Measurements from ENCODE around the gene PROB1. TPM values are rescaled to one million over a fixed set of nuclear protein-coding genes. Genes with fewer than 3 reads are reported as not detected.

PROB1 gene
- total RNA-seq, 1 experiment from 2014 or later: 2.2 TPM

DNA sequence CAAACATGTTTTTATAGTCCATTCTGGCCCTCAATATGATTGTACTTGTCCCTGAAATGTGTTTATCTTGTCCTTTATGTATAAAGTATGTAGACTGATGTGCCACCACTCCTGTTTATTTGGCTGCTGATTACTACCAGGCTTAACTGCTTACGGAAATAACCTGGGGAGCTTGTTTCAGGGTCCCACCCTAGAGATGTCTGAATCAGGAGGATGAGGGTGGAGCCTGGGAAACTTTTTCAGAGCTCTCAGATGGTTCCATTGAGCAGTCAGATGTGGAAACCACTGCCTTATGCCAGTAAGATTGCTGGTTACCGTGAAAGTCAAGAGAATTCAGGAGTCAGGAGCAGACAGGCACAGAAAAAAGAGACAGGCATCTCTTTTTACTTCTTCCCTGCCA, 31.0 kb downstream of the PROB1 start:
- H3K9ac ChIP-seq (ENCODE audit: low read length): no peak overlapping the region
- TF ChIP-seq EZH2phosphoT487 (IDR thresholded peaks at IDR 0.05; ENCODE audit: borderline replicate concordance, low read length) (no peak), EZH2 (IDR thresholded peaks at IDR 0.05; ENCODE audit: low read length, unreplicated experiment) (no peak), CTCF (conservative IDR thresholded peaks at IDR 0.05; ENCODE audit: low read depth, low read length) (no peak)
- no peak overlapping the region for H3K4me2 ChIP-seq (ENCODE audit: low read length)
- peaks cover 34% of the 10 kb centered on the region for H3K79me2 ChIP-seq (ENCODE audit: low read length)
- no peaks in the 10 kb centered on the region for H3F3A ChIP-seq (ENCODE audit: low read length, unreplicated experiment)
- POLR2A ChIA-PET (ENCODE audit: unreplicated experiment): no interaction called here
- DNase-seq (no peak), ATAC-seq (no peak)
- no peaks in the 10 kb centered on the region for H3K9me3 ChIP-seq (ENCODE audit: low read length)
- no TSS peak for BruUV-seq (replicated peaks)
- H3K4me1 ChIP-seq (ENCODE audit: insufficient read depth, low read length): peaks cover 8% of the 10 kb centered on the region
- peaks cover 7% of the 10 kb centered on the region for H4K20me1 ChIP-seq (ENCODE audit: low read length)
- peaks cover 13% of the 10 kb centered on the region; the same call in 1 of the 2 replicates for H3K36me3 ChIP-seq (ENCODE audit: low read depth, low read length)
- no peak overlapping the region for H2AFZ ChIP-seq (ENCODE audit: low read length)
- CTCF ChIA-PET: no interaction called here
- no peaks in the 10 kb centered on the region for H3K27me3 ChIP-seq (ENCODE audit: low read length)
- intact Hi-C loops (cut with micrococcal nuclease): no loop called here
- no peak overlapping the region for H3K4me3 ChIP-seq (ENCODE audit: low read length)
- H3K9me2 ChIP-seq (replicated peaks; ENCODE audit: low read length): no peaks in the 10 kb centered on the region
- H3K27ac ChIP-seq (ENCODE audit: low read length): no peak overlapping the region

GRCh38 chr5:139361835-139362429, 33.0 kb downstream of the PROB1 start:
- no peak overlapping the region for H3K9ac ChIP-seq (ENCODE audit: low read length)
- H3K9me2 ChIP-seq (replicated peaks; ENCODE audit: low read length): no peaks in the 10 kb centered on the region
- H3K4me3 ChIP-seq (ENCODE audit: low read length): no peak overlapping the region
- DNase-seq: no peak
- peaks cover 13% of the 10 kb centered on the region; the same call in 1 of the 2 replicates for H3K36me3 ChIP-seq (ENCODE audit: low read depth, low read length)
- intact Hi-C loops (cut with micrococcal nuclease): no loop called here
- CTCF ChIA-PET: interaction anchor here (0.6 kb wide), 1 partner anchor 40 kb away, joined by 4 read pairs; no protein-coding TSS in a partner anchor
- peaks cover 11% of the 10 kb centered on the region for H3K4me1 ChIP-seq (ENCODE audit: insufficient read depth, low read length)
- H4K20me1 ChIP-seq (ENCODE audit: low read length): peaks cover 15% of the 10 kb centered on the region
- no peaks in the 10 kb centered on the region for H3K9me3 ChIP-seq (ENCODE audit: low read length)
- TF ChIP-seq EZH2 (IDR thresholded peaks at IDR 0.05; ENCODE audit: low read length, unreplicated experiment) (no peak), EZH2phosphoT487 (IDR thresholded peaks at IDR 0.05; ENCODE audit: borderline replicate concordance, low read length) (no peak), CTCF (conservative IDR thresholded peaks at IDR 0.05; ENCODE audit: low read depth, low read length) (no peak)
- no peak overlapping the region for H3K27ac ChIP-seq (ENCODE audit: low read length)
- no peak overlapping the region for H3K4me2 ChIP-seq (ENCODE audit: low read length)
- POLR2A ChIA-PET (ENCODE audit: unreplicated experiment): no interaction called here
- BruUV-seq (replicated peaks): no TSS peak
- no peak for ATAC-seq
- no peaks in the 10 kb centered on the region for H3K27me3 ChIP-seq (ENCODE audit: low read length)
- H2AFZ ChIP-seq (ENCODE audit: low read length): no peak overlapping the region
- H3K79me2 ChIP-seq (ENCODE audit: low read length): peaks cover 54% of the 10 kb centered on the region
- no peaks in the 10 kb centered on the region for H3F3A ChIP-seq (ENCODE audit: low read length, unreplicated experiment)

- H3K79me2 ChIP-seq (ENCODE audit: low read length): peaks cover 70% of the 10 kb centered on the region
- BruUV-seq (replicated peaks): no TSS peak
- peaks cover 15% of the 10 kb centered on the region for H4K20me1 ChIP-seq (ENCODE audit: low read length)
- ChIA-PET POLR2A (ENCODE audit: unreplicated experiment) (no interaction called here), CTCF (no interaction called here)
- H3F3A ChIP-seq (ENCODE audit: low read length, unreplicated experiment): no peaks in the 10 kb centered on the region
- no peak for TF ChIP-seq CTCF (conservative IDR thresholded peaks at IDR 0.05; ENCODE audit: low read depth, low read length)
- TF ChIP-seq EZH2phosphoT487 (IDR thresholded peaks at IDR 0.05; ENCODE audit: borderline replicate concordance, low read length): no peak
- H3K9me2 ChIP-seq (replicated peaks; ENCODE audit: low read length): no peaks in the 10 kb centered on the region
- H3K36me3 ChIP-seq (ENCODE audit: low read depth, low read length): peaks cover 13% of the 10 kb centered on the region; the same call in 1 of the 2 replicates
- intact Hi-C loops (cut with micrococcal nuclease): no loop called here
- no peaks in the 10 kb centered on the region for H3K9me3 ChIP-seq (ENCODE audit: low read length)
- no peak overlapping the region for H3K4me2 ChIP-seq (ENCODE audit: low read length)
- H3K4me3 ChIP-seq (ENCODE audit: low read length): no peak overlapping the region
- H3K27ac ChIP-seq (ENCODE audit: low read length): no peak overlapping the region
- no peak overlapping the region for H3K9ac ChIP-seq (ENCODE audit: low read length)
- no peak for ATAC-seq
- H3K27me3 ChIP-seq (ENCODE audit: low read length): no peaks in the 10 kb centered on the region
- no peak overlapping the region for H2AFZ ChIP-seq (ENCODE audit: low read length)
- H3K4me1 ChIP-seq (ENCODE audit: insufficient read depth, low read length): peaks cover 11% of the 10 kb centered on the region
- no peak for DNase-seq
Observed at GRCh38 chr5:139360384-139360783, 34.5 kb downstream of the PROB1 start.
